ENCODE results near the gene POLR3E. TPM values are rescaled to one million over a fixed set of nuclear protein-coding genes. Genes with fewer than 3 reads are reported as not detected.

The POLR3E gene
- total RNA-seq, 1 donor from 2014 or later = 97.1 TPM

DNA sequence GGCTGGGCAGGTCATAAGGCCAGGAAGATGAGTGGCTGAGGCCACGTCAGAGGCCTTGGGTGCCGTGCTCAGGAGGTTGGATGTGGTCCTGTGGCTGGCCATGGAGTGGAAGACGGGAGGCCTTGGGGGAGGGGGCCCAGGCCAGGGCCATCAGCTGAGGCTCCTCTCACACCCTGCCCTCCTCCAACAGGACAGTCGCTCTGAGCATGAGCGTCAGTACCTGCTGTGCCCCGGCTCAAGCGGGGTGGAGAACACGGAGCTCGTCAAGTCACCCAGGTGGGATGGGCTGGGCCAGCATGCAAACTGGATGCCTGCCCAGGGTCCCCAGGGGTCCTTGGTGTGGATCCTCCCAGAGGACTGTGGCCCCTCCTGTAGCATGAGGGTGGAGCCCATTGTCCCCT is 19.2 kb downstream of the POLR3E start:
- no peak overlapping the region for H3K4me3 Mint-ChIP-seq
- ChIA-PET CTCF (no interaction called here), POLR2A (no interaction called here)
- H3K27me3 Mint-ChIP-seq = no peaks in the 10 kb centered on the region
- H3K36me3 Mint-ChIP-seq (ENCODE audit: low read depth) = peaks cover 87% of the 10 kb centered on the region
- no peaks in the 10 kb centered on the region for H3K4me1 Mint-ChIP-seq
- no peak for TF ChIP-seq CTCF (IDR thresholded peaks at IDR 0.05)
- no peak overlapping the region for H3K27ac Mint-ChIP-seq
- DNase-seq (no peak), ATAC-seq (ENCODE audit: low read depth) (no peak)
- H3K9me3 Mint-ChIP-seq = no peaks in the 10 kb centered on the region
- intact Hi-C loops (cut with micrococcal nuclease) = no loop called here

DNA sequence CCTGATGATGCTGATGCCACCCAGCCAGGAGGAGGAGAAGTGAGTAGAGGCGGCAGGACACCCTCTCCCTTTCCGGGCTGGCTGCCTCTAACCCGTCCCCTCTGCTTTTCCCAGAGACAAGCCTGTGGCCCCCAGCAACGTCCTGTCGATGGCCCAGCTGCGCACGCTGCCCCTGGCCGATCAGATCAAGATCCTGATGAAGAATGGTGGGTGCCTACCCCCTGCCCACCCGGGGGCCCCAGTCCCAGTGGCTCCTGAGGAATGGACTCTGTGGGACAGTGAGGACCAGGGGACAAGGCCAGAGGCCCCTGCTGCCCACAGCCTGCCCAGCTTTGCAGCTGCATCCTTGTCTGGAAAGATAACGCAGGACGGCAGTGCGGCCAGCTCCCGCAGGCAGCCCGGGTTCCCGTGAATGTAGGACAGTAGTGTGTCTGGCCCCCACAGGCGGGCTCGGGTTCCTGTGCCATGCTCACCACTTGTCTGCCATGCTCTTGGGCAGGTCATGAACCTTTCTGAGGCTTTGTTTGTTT is 19.9 kb downstream of the POLR3E start:
- ChIA-PET CTCF (no interaction called here), POLR2A (no interaction called here)
- intact Hi-C loops (cut with micrococcal nuclease) = no loop called here
- peaks cover 86% of the 10 kb centered on the region for H3K36me3 Mint-ChIP-seq (ENCODE audit: low read depth)
- TF ChIP-seq CTCF (IDR thresholded peaks at IDR 0.05) = no peak
- DNase-seq (no peak), ATAC-seq (ENCODE audit: low read depth) (no peak)
- H3K27me3 Mint-ChIP-seq = no peaks in the 10 kb centered on the region
- no peak overlapping the region for H3K27ac Mint-ChIP-seq
- no peaks in the 10 kb centered on the region for H3K4me1 Mint-ChIP-seq
- H3K4me3 Mint-ChIP-seq = no peak overlapping the region
- no peaks in the 10 kb centered on the region for H3K9me3 Mint-ChIP-seq

GRCh38 chr16:22317625-22318024 is 20.4 kb downstream of the POLR3E start:
- Mint-ChIP-seq H3K9me3 (no peaks in the 10 kb centered on the region), H3K4me3 (no peak overlapping the region), H3K36me3 (ENCODE audit: low read depth) (peaks cover 85% of the 10 kb centered on the region), H3K27me3 (no peaks in the 10 kb centered on the region), H3K4me1 (no peaks in the 10 kb centered on the region), H3K27ac (no peak overlapping the region)
- intact Hi-C loops (cut with micrococcal nuclease) = no loop called here
- DNase-seq = no peak
- no peak for ATAC-seq (ENCODE audit: low read depth)
- ChIA-PET CTCF (no interaction called here), POLR2A (no interaction called here)
- TF ChIP-seq CTCF (IDR thresholded peaks at IDR 0.05) = no peak

- no peak for TF ChIP-seq CTCF (IDR thresholded peaks at IDR 0.05)
- Mint-ChIP-seq H3K27ac (no peak overlapping the region), H3K9me3 (no peaks in the 10 kb centered on the region), H3K27me3 (no peaks in the 10 kb centered on the region), H3K36me3 (ENCODE audit: low read depth) (peaks cover 86% of the 10 kb centered on the region), H3K4me3 (no peak overlapping the region), H3K4me1 (no peaks in the 10 kb centered on the region)
- no peak for DNase-seq
- ChIA-PET CTCF (interaction anchor here (1.0 to 1.5 kb wide), 3 partner anchors 11 to 39 kb away, joined by 3 to 4 read pairs (median 3); no protein-coding TSS in a partner anchor), POLR2A (no interaction called here)
- no peak for ATAC-seq (ENCODE audit: low read depth)
- intact Hi-C loops (cut with micrococcal nuclease) = no loop called here
These were observed 21.6 kb downstream of the POLR3E start for GRCh38 chr16:22318690-22319358.

DNA sequence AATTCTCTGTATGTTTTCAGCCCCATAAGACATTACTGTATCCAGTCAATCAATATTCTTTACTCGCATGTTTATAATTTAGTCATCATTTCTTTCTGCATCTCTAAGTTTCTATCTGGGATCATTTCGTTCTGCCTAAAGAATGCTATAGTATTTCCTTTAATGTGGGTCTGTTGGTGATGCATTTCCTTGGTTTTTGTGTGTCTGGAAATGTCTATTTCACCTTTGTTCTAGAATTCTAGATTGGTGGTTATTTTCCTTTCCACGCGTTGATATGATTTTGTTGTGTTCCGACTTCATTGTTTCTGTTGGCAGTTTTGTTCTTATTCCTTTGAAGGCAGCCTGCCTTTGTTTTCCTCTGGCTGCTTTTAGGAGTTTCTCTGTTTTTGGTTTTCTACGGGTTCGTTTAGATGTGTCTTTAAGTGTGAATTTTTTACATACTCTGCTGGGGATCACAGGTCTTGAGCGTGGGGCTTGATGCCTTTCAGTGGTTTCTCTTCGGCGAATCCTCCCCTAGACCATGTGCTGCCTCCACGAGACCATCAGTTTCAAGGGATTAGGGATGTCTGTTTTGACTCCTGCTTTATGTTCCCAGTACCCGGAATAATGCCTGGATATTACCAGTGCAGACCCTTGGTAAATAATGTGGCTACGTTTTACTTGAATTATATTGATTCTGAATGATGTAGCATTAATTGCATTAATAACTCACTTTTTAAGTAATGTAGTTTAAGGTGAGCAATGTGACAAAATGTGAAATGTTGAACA is 23.5 kb downstream of the POLR3E start:
- CTCF ChIA-PET = interaction anchor here (0.6 to 1.4 kb wide), 8 partner anchors 9 to 101 kb away, joined by 3 to 5 read pairs (median 4); partner anchors contain the start of gene POLR3E
- POLR2A ChIA-PET = no interaction called here
- H3K9me3 Mint-ChIP-seq = no peaks in the 10 kb centered on the region
- peaks cover 88% of the 10 kb centered on the region for H3K36me3 Mint-ChIP-seq (ENCODE audit: low read depth)
- no peak overlapping the region for H3K4me3 Mint-ChIP-seq
- DNase-seq (no peak), ATAC-seq (ENCODE audit: low read depth) (no peak)
- no peak for TF ChIP-seq CTCF (IDR thresholded peaks at IDR 0.05)
- no peaks in the 10 kb centered on the region for H3K27me3 Mint-ChIP-seq
- intact Hi-C loops (cut with micrococcal nuclease) = no loop called here
- H3K4me1 Mint-ChIP-seq = no peaks in the 10 kb centered on the region
- no peak overlapping the region for H3K27ac Mint-ChIP-seq

Measured in activated B cell treated with CpG ODN at 0.5 μM for 24 hours (primary cell).